Mammary epithelial cell (primary cell): Measurements from ENCODE around the gene MYO15B.

ENCODE experiments used
- CTCF ChIP-seq, 2 donors: IDR thresholded peaks in 1 of 2; conservative IDR thresholded peaks in 1 of 2; 2 replicates each; pipeline ENCODE4 v1.5.1; 2011 to 2012; ENCODE audit warnings: inconsistent platforms in 2 of 2, low read length in 2 of 2, mild to moderate bottlenecking in 2 of 2, control low read depth in 1 of 2, low read depth in 1 of 2; ENCODE audit not compliant: insufficient read depth in 1 of 2; ENCODE audit errors: extremely low read depth in 1 of 2
- EZH2 ChIP-seq: IDR thresholded peaks from 2 replicates; pipeline ENCODE4 v1.6.1; 2012; ENCODE audit warnings: low read length, inconsistent platforms, borderline replicate concordance

GRCh38 chr17:75652934-75653549 lies 65.4 kb downstream of the MYO15B start:
- TF ChIP-seq CTCF (conservative IDR thresholded peaks at IDR 0.05 in 1 of 2, IDR thresholded peaks at IDR 0.05 in 1 of 2; ENCODE audit: extremely low read depth in 1 of 2, insufficient read depth in 1 of 2, low read depth in 1 of 2, low read length in 2 of 2) (peak; percentile 58 to 61), EZH2 (no peak)
